ENCODE measurements around the gene STK11IP.

The STK11IP gene

DNA sequence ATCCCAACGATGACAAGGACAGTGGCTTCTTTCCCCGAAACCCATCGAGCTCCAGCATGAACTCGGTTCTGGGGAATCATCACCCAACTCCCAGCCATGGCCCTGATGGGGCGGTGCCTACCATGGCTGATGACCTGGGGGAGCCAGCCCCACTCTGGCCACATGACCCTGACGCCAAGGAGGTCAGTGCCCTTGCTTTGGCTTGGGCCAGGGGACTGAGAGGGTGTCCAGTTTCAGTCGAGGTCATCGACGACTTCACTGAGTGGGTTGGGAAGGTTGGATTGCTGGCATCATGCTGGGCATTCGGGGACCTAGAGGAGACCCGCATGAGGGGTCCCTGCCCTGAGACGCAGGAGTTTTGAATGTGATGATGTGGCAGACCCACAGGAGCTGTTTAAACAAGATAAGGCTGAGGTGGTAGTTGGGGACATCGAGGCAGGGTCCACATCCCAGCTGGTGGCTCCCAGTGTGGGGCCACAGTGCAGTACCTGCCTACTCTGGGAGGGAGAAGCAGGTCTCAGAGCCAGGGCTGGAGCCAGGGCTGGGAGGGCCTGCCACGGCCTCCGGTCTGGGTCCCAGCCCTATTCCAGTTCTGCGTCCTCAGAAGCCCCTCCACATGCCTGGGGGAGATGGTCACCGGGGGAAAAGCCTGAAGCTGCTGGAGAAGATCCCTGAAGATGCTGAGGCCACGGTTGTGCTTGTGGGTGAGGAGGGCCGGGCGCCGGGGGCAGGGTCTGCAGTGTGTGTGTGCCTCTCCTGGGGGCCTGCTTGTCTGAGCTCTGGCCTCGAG is 35.8 kb downstream of the STK11IP start:
- DNase-seq (ENCODE audit: low read depth, low spot score) = no peak

DNA sequence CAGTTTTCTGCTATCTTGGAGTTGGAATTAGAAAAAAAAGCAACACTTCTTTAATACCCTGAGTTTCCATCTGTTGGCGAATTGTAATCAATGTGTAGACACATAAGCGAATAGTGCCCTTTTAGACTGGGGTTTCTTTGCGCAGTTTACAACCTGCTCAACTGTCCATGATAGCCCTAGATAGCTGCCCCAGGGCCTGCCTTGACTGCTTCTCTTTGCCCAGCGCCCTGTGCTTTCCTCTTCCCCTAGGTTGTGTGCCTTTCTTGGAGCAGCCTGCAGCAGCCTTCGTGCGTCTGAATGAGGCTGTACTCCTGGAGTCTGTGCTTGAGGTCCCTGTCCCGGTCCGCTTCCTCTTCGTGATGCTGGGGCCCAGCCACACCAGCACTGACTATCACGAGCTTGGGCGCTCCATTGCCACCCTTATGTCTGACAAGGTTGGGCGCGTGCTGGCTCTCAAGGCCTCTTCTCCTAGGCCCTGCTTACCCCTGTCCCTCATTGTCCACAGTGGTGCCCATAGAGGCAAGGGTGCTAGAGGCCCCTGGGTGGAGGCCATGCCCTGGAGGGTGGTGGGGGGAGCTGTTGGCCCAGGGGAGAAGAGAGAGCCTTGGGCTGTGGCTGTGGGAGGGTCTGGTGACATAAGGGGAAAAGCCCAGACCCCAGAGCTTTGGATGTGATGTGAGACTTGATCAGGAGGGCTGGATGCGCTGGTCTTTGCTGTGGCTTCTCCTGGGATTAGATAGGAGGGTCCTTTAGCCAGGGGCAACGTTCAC is 36.7 kb downstream of the STK11IP start:
- no peak for DNase-seq (ENCODE audit: low read depth, low spot score)

DNA sequence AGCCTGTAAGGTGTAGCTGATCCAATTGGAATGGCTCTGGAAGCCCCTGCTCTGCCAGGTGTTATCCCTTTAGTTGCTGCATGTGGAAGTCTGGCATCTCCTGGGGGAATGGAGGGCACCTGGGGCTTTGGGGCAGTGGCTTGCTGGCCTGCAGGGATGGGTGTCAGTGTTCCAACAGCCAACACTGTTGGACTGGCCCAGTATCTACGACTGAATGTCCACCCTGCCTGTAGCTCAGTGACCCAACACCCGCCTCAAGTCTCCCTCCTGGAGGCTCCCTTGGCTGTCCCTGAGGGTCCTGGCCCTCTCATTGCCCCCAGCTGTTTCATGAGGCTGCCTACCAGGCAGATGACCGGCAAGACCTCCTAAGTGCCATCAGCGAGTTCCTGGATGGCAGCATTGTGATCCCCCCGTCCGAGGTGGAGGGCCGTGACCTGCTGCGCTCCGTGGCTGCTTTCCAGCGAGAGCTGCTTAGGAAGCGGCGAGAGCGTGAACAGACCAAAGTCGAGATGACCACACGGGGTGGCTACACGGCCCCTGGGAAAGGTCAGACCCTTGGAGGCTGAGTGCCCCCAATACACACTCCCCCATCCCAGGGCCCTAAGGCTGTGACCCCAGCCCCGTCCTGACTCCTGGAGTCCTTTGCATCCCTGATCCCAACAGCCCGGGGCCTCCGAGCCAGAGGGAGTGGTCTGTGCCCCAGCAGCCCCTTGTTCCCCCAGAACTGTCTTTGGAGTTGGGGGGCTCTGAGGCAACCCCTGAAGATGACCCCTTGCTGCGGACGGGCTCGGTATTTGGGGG is 37.5 kb downstream of the STK11IP start:
- no peak for DNase-seq (ENCODE audit: low read depth, low spot score)

- no peak for DNase-seq (ENCODE audit: low read depth, low spot score)
These were observed 38.7 kb downstream of the STK11IP start for GRCh38 chr2:219636144-219636915.

GRCh38 chr2:219636941-219637841 is 39.5 kb downstream of the STK11IP start:
- no peak for DNase-seq (ENCODE audit: low read depth, low spot score)

DNA sequence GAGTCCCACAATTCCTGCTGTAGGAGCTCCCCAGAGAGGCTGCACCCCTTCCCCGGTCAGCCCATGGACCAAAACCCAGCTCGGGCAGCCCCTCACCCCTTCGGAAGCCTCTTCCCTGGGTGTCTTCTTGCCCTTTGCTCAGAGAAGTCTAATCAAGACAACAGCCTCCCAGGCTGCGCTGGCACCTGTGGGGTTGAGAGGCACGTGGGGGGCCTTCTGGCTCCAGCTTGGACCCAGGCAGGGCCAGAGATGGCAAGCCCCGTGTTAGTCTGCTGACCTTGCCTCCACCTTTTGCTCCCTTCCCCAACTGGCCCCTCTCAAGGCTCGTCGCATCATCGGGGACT is 40.2 kb downstream of the STK11IP start:
- no peak for DNase-seq (ENCODE audit: low read depth, low spot score)

GRCh38 chr2:219638217-219638947 is 40.7 kb downstream of the STK11IP start:
- DNase-seq (ENCODE audit: low read depth, low spot score) = no peak

DNA sequence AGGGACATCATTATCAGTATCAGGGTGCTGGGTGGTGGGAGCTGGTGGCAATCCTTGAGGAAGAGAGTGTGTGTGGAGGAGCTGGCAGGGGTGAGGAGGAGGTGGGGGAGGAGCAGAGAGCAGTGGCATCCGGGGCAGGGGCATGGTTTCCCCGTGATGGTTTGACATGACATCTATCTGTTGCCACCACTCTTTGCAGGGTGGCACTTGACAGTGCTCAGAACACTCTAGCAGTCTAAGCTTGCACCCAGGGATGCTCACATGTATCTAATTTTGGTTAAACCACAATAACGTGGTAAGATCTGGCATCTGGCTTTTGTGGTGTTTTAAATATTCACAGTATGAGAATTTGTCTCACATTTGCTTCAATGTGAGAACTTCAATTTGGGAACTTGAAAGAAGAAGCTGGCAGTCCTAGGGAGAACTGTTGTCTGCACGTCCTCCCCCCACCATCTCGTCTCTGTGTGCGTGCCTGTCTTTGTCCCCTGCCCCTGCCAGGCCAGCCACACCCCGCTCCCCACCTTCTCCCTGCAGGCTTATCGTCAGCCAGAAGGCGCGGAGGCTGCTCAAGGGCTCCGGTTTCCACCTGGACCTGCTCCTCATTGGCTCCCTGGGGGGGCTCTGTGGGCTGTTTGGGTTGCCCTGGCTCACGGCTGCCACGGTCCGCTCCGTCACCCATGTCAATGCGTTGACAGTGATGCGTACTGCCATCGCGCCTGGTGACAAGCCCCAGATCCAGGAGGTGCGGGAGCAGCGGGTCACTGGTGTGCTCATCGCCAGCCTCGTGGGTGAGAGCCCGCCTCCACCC is 41.5 kb downstream of the STK11IP start:
- DNase-seq (ENCODE audit: low read depth, low spot score) = no peak

- no peak for DNase-seq (ENCODE audit: low read depth, low spot score)
These were observed 43.9 kb downstream of the STK11IP start for GRCh38 chr2:219641390-219642068.

GRCh38 chr2:219642069-219642454 is 44.4 kb downstream of the STK11IP start:
- DNase-seq (ENCODE audit: low read depth, low spot score) = no peak

- DNase-seq (ENCODE audit: low read depth, low spot score) = peak; percentile 79
These were observed 44.9 kb downstream of the STK11IP start for GRCh38 chr2:219642465-219643083.

DNA sequence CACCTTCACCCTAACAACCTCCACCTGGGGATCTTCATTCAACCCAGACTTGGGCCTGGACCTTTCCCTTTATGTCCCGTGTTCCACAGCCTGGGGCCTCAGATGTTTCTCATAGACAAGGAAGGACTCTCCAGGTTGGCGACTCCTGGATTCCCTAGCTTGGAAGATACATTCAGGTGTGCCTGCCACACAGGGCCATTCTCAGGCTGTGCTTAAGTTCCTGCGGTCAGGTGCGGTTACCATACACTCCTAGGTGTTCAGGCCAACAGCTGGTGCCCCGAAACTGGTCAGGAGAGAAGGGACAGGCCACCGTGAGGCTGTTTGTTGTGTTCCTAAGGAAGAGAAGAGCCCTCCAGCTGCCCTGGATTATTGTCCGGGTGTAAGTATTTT is 45.4 kb downstream of the STK11IP start:
- no peak for DNase-seq (ENCODE audit: low read depth, low spot score)

- DNase-seq (ENCODE audit: low read depth, low spot score) = no peak
These were observed 46.2 kb downstream of the STK11IP start for GRCh38 chr2:219643788-219644398.

GRCh38 chr2:219644801-219645480 is 47.3 kb downstream of the STK11IP start:
- no peak for DNase-seq (ENCODE audit: low read depth, low spot score)

GRCh38 chr2:219645631-219646527 is 48.2 kb downstream of the STK11IP start:
- DNase-seq (ENCODE audit: low read depth, low spot score) = no peak

GRCh38 chr2:219648176-219648575 is 50.5 kb downstream of the STK11IP start:
- DNase-seq (ENCODE audit: low read depth, low spot score) = no peak
